Heart left ventricle (tissue), 16 donors: ENCODE results near the gene MEGF11. TPM values are rescaled to one million over a fixed set of nuclear protein-coding genes. Genes with fewer than 3 reads are reported as not detected.

Experiments used
- ATAC-seq, 4 donors: fragments of 200-7000 bp; cut with Tn5 transposase; one replicate each; pipeline ENCODE4 v1.9.1; 2020 to 2022; ENCODE audit warnings: moderate library complexity in 4 of 4, mild to moderate bottlenecking in 3 of 4, moderate number of reproducible peaks in 1 of 4
- DNase-seq, 5 donors: peaks; one replicate each; pipeline ENCODE4 v3.0.0-alpha.2; 2020
- H3K27ac ChIP-seq, 12 donors: fragments of 200-600 bp; sonication (generic) in 4 of 12; one replicate each; pipeline versions ENCODE4 v1.5.0 to v1.8.0; 2016 to 2022; ENCODE audit warnings: mild to moderate bottlenecking in 2 of 12
- H3K27me3 ChIP-seq, 9 donors: fragments of 200-600 bp; sonication (generic) in 2 of 9; one replicate each; pipeline versions ENCODE4 v1.5.1 to v1.8.0; 2016 to 2022; ENCODE audit warnings: mild to moderate bottlenecking in 3 of 9
- H3K36me3 ChIP-seq, 9 donors: fragments of 200-600 bp; sonication (generic) in 2 of 9; one replicate each; pipeline versions ENCODE4 v1.5.0 to v1.8.0; 2018 to 2022; ENCODE audit warnings: mild to moderate bottlenecking in 2 of 9
- H3K4me1 ChIP-seq, 12 donors: fragments of 200-600 bp; sonication (generic) in 4 of 12; one replicate each; pipeline versions ENCODE4 v1.5.0 to v1.8.0; 2016 to 2022; ENCODE audit warnings: mild to moderate bottlenecking in 3 of 12
- H3K4me3 ChIP-seq, 12 donors: fragments of 200-600 bp; sonication (generic) in 4 of 12; one replicate each; pipeline versions ENCODE4 v1.5.0 to v1.8.0; 2017 to 2022; ENCODE audit warnings: mild to moderate bottlenecking in 9 of 12, moderate library complexity in 4 of 12
- H3K9me3 ChIP-seq, 12 donors: fragments of 200-600 bp; sonication (generic) in 4 of 12; one replicate each; pipeline versions ENCODE4 v1.5.0 to v1.8.0; 2016 to 2022; ENCODE audit warnings: mild to moderate bottlenecking in 1 of 12
- POLR2A ChIP-seq, 2 donors: fragments of 450-650 bp; IDR thresholded peaks; one replicate each; pipeline ENCODE4 v1.6.1; 2017; ENCODE audit warnings: antibody characterized with exemption in 2 of 2, mild to moderate bottlenecking in 2 of 2, moderate library complexity in 2 of 2
- WGBS, 4 donors: extraction: QIAGEN DNeasy Blood & Tissue Kit in 2 of 4; methylation state at CpG; one replicate each; pipeline versions ENCODE4 v1.1.5 to v1.1.7; 2013 to 2018; 5-methylcytosine and 5-hydroxymethylcytosine counted together
- intact Hi-C, 10 donors: fragments of 100-400 bp; cut with DNase I; formaldehyde crosslinking; loops; one replicate each; pipeline versions ENCODE4 v1.11.1 to v1.14.2; 2022
- microRNA-seq, 4 donors: library from miRNA; unstranded; fragments of <30 nt; microRNA quantifications; one replicate each; pipeline versions ENCODE4 to v1.2.0, GENCODE V29; 2017 to 2020
- polyA plus RNA-seq, 2 donors: library from polyadenylated mRNA; stranded (reverse); fragments of 200-250 nt; gene quantifications; one replicate each; pipeline ENCODE4 v1.2.3, GENCODE V29; 2013
- total RNA-seq, 9 donors: library from RNA; depleted of rRNA in 2 of 9; stranded (reverse); fragments of >200 nt in 2 of 9; fragmentation: NEBNext Ultra II Directional in 3 of 9; extraction: Animal tissue kit (Norgen Biotek cat#: 25700) in 3 of 9; gene quantifications; one replicate each; pipeline versions ENCODE4 v1.1.0 to v1.2.4, GENCODE V29; 2016 to 2023
- TF ChIP-seq, protein P1 (sequence below), 12 donors: fragments of 200-600 bp; sonication (generic) in 4 of 12; IDR thresholded peaks; one replicate each; pipeline versions ENCODE4 v1.5.0 to v1.8.0; 2018 to 2022; ENCODE audit warnings: antibody characterized with exemption in 12 of 12, mild to moderate bottlenecking in 5 of 12
- donor health status: ischemic (EF 13 %, LVEDD 7.1; RV severe dilation, severe dysfunction).
- donor health status: healthy with polysubstance abuse.
- donor health status: DM: no; HTN: yes; CAD: no.
- donor health status: DM: no; HTN: no; CAD: no.
- donor health status: ischemic (EF 25% LVEDD 6.9; RV normal size, moderate dysfunction).
- donor health status: ischemic (EF 25% LVEDD 5.7; RV mildly dilated, moderate dysfunction).
- donor health status: healthy.
- donor health status: DM: yes; HTN: yes; CAD: no.
- donor health status: ischemic (EF 35%, LVEDD 5.7; RV mildly dilated, moderate dysfunction).
- donor health status: nonischemic (EF 11% LVEDD 7.7; RV severe dilation, severe dysfunction).
- donor health status: DM: yes; HTN: yes; CAD: no.
- donor health status: PGD.
- donor health status: ischemic (EF 29% LVEDD 5.4; RV normal size, mild dysfunction).
- donor health status: nonischemic (EF 23%, LVEDD 6.1; RV moderate dilation, normal function).

Gene MEGF11
- total and polyA plus RNA-seq, 11 donors, result 0.07 TPM; not detected in 10

GRCh38 chr15:65851981-65852380 is 401.6 kb downstream of the MEGF11 start:
- no peak for ATAC-seq

DNA sequence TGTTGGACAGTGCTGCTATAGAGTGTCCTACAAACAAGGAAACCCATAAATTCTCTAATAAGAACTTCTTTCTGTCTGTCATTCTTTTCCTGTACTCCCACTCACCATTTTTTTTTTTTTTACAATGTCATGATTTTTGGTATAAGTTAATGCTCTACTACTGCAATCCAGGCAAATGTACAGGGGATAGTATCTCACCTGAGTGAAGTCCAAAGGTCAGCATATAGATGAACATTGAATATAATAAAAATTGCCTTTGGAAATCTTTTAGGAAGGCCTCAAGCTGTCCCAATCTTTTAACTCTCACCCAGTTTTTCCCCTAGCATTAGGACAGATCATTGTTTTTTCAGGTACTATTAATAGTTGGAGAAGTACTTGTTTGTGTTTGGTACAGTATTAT is 405.6 kb downstream of the MEGF11 start:
- DNase-seq, result no peak
- no peaks in the 10 kb centered on the region for H3K27me3 ChIP-seq
- no peak overlapping the region for H3K27ac ChIP-seq
- no peak for ATAC-seq
- TF ChIP-seq, protein P1, sequence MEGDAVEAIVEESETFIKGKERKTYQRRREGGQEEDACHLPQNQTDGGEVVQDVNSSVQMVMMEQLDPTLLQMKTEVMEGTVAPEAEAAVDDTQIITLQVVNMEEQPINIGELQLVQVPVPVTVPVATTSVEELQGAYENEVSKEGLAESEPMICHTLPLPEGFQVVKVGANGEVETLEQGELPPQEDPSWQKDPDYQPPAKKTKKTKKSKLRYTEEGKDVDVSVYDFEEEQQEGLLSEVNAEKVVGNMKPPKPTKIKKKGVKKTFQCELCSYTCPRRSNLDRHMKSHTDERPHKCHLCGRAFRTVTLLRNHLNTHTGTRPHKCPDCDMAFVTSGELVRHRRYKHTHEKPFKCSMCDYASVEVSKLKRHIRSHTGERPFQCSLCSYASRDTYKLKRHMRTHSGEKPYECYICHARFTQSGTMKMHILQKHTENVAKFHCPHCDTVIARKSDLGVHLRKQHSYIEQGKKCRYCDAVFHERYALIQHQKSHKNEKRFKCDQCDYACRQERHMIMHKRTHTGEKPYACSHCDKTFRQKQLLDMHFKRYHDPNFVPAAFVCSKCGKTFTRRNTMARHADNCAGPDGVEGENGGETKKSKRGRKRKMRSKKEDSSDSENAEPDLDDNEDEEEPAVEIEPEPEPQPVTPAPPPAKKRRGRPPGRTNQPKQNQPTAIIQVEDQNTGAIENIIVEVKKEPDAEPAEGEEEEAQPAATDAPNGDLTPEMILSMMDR (IDR thresholded peaks at IDR 0.05), result no peak
- TF ChIP-seq POLR2A (IDR thresholded peaks at IDR 0.05), result no peak
- intact Hi-C loops, result no loop called here
- no peaks in the 10 kb centered on the region for H3K9me3 ChIP-seq
- no peak overlapping the region for H3K4me3 ChIP-seq
- no peaks in the 10 kb centered on the region for H3K4me1 ChIP-seq
- H3K36me3 ChIP-seq, result no peaks in the 10 kb centered on the region

More at GRCh38 chr15:65851981-65852380, 401.6 kb downstream of the MEGF11 start:
- intact Hi-C loops, result loop anchor here in 4 of 10 donors (10.0 kb wide), 3 partner anchors 57 to 217 kb away; partner anchors contain the start of gene DENND4A (in 1 of the 4)
- H3K36me3 ChIP-seq, result no peaks in the 10 kb centered on the region
- no peaks in the 10 kb centered on the region for H3K4me1 ChIP-seq
- no peak for DNase-seq
- 91 to 96% (median 94%) methylated on average over 4 to 5 of the region's 5 CpGs for WGBS, 4 donors
- no peaks in the 10 kb centered on the region for H3K9me3 ChIP-seq
- no peak overlapping the region for H3K4me3 ChIP-seq
- no peak overlapping the region for H3K27ac ChIP-seq
- H3K27me3 ChIP-seq, result no peaks in the 10 kb centered on the region
- TF ChIP-seq, protein P1 (IDR thresholded peaks at IDR 0.05), result no peak
- no peak for TF ChIP-seq POLR2A (IDR thresholded peaks at IDR 0.05)

DNA sequence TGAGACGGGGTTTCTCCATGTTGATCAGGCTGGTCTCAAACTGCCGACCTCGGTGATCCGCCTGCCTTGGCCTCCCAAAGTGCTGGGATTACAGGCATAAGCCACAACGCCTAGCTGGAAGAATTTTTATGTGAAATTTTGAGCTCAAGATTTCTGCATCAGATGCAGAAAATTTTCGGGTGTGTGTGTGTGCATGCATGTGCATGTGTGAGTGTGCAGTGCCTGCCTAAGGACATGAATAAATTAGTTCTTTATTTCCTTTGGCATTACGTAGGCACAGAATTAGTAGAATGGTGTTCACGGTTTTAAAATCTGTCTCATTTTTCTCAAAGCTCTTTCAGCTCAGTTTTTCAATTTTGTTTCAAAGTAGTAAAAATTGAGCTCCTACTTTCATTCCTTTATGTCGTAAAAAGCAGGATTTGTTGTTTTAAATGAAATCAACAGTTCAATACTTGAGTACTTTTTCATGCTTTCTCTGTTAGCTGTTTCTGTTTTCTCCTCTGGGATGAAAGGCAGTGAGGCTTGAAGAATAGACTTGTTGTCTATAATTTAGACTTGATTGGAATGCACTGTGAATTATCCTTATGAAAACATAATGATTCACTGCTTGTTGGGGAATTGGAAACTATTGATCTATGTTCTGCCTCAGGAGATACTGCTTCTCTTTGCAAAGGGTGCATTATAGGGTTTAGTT is 407.6 kb downstream of the MEGF11 start:
- 77 to 84% (median 80%) methylated on average over 9 of the region's 9 CpGs for WGBS, 4 donors
- H3K27ac ChIP-seq, result no peak overlapping the region
- DNase-seq (no peak), ATAC-seq (no peak)
- intact Hi-C loops, result no loop called here
- H3K4me1 ChIP-seq, result peaks cover 0 to 10% (median 0%) of the 10 kb centered on the region in 12 donors
- TF ChIP-seq, protein P1 (IDR thresholded peaks at IDR 0.05), result no peak
- no peak for TF ChIP-seq POLR2A (IDR thresholded peaks at IDR 0.05)
- no peaks in the 10 kb centered on the region for H3K9me3 ChIP-seq
- no peak overlapping the region for H3K4me3 ChIP-seq
- H3K36me3 ChIP-seq, result no peaks in the 10 kb centered on the region
- H3K27me3 ChIP-seq, result no peaks in the 10 kb centered on the region

Small RNAs within 50 kb of the gene (microRNA-seq; reads per million reads assigned to microRNA genes)
- gene MIR4311, result 0 reads per million in 4 donors

Other genes with a start within 250 kb of the MEGF11 start
- 10 to 100 TPM; 26.7 to 62.5 (median 35.7) TPM for gene DIS3L, start 39.8 kb upstream of the MEGF11 start, total RNA-seq
- 10 to 100 TPM; 13.0 to 16.0 TPM for gene DIS3L, start 39.8 kb upstream of the MEGF11 start, polyA plus RNA-seq
- 1 to 10 TPM; 1.9 to 6.2 (median 3.8) TPM for gene TIPIN, start 102.9 kb upstream of the MEGF11 start, total RNA-seq
- gene TIPIN, start 102.9 kb upstream of the MEGF11 start, polyA plus RNA-seq, result 1 to 10 TPM; 2.2 to 5.9 TPM
- gene MAP2K1, start 133.2 kb upstream of the MEGF11 start, total RNA-seq, result 100 to 1,000 TPM in 2 of 9 donors, 10 to 100 TPM in 7; 34.6 to 134 (median 39.3) TPM
- gene MAP2K1, start 133.2 kb upstream of the MEGF11 start, polyA plus RNA-seq, result 100 to 1,000 TPM in 1 of 2 donors, 10 to 100 TPM in 1; 15.8 to 164 TPM
- gene SNAPC5, start 244.0 kb upstream of the MEGF11 start, total RNA-seq, result 10 to 100 TPM; 25.4 to 38.6 (median 28.3) TPM
- 10 to 100 TPM; 30.0 to 59.5 TPM for gene SNAPC5, start 244.0 kb upstream of the MEGF11 start, polyA plus RNA-seq